HepG2 (cell line): ENCODE results near the gene CAPN8.

Experiments
- CCDC6 ChIP-seq: sonication (generic); formaldehyde crosslinking; IDR thresholded peaks from 2 replicates; pipeline ENCODE4 v1.8.1; 2022; ENCODE audit warnings: mild to moderate bottlenecking, missing genetic modification reagents, moderate library complexity
- CREB1 ChIP-seq, 2 experiments: fragments of 450-650 bp in 1 of 2; IDR thresholded peaks; 2 replicates each; pipeline ENCODE4 v1.6.1; 2016 to 2017; ENCODE audit warnings: control low read depth in 1 of 2, mild to moderate bottlenecking in 1 of 2, missing compliant biosample characterization in 1 of 2, missing genetic modification characterization in 1 of 2
- NFYC ChIP-seq: IDR thresholded peaks from 2 replicates; pipeline ENCODE4 v1.6.1; 2016; ENCODE audit warnings: missing genetic modification reagents, missing compliant biosample characterization
- STAT6 ChIP-seq: sonication (generic); formaldehyde crosslinking; IDR thresholded peaks from 2 replicates; pipeline ENCODE4 v1.4.0; 2020; ENCODE audit warnings: missing genetic modification reagents, mild to moderate bottlenecking, borderline replicate concordance
- TFE3 ChIP-seq: IDR thresholded peaks from 2 replicates; pipeline ENCODE4 v1.6.1; 2016
- TOE1 ChIP-seq: sonication (generic); formaldehyde crosslinking; IDR thresholded peaks from 2 replicates; pipeline ENCODE4 v1.4.0; 2020; ENCODE audit warnings: mild to moderate bottlenecking, missing genetic modification reagents
- ZBTB33 ChIP-seq: sonication (generic); formaldehyde crosslinking; IDR thresholded peaks from 2 replicates; pipeline ENCODE4 v1.4.0; 2020; ENCODE audit warnings: missing genetic modification reagents
- ZNF263 ChIP-seq: sonication (generic); formaldehyde crosslinking; IDR thresholded peaks from 2 replicates; pipeline ENCODE4 v1.4.0; 2020; ENCODE audit warnings: missing genetic modification reagents
- ZNF678 ChIP-seq: sonication (generic); formaldehyde crosslinking; IDR thresholded peaks from 2 replicates; pipeline ENCODE4 v1.4.0; 2020; ENCODE audit warnings: mild to moderate bottlenecking, missing genetic modification reagents
- ZNF788 ChIP-seq: sonication (generic); formaldehyde crosslinking; IDR thresholded peaks from 2 replicates; pipeline ENCODE4 v1.5.0; 2020; ENCODE audit warnings: mild to moderate bottlenecking, missing genetic modification reagents, borderline replicate concordance
- TF ChIP-seq, protein P1 (sequence below): sonication (generic); formaldehyde crosslinking; IDR thresholded peaks from 2 replicates; pipeline ENCODE4 v1.8.0; 2022; ENCODE audit warnings: mild to moderate bottlenecking, missing genetic modification reagents; ENCODE audit not compliant: insufficient replicate concordance
- TF ChIP-seq, protein P2 (sequence below): IDR thresholded peaks from 2 replicates; pipeline ENCODE4 v1.6.1; 2012; ENCODE audit warnings: inconsistent platforms

- TF ChIP-seq STAT6 (no peak), CREB1 (IDR thresholded peaks at IDR 0.05) (no peak), CREB1 (CRISPR knock-in tag; IDR thresholded peaks at IDR 0.05) (no peak), ZNF788 (CRISPR knock-in tag) (no peak), NFYC (CRISPR knock-in tag) (no peak), TOE1 (no peak), ZNF263 (no peak), CCDC6 (CRISPR knock-in tag) (no peak), ZNF678 (CRISPR knock-in tag) (no peak), TFE3 (no peak), ZBTB33 (CRISPR knock-in tag) (no peak)
- TF ChIP-seq, protein P1, sequence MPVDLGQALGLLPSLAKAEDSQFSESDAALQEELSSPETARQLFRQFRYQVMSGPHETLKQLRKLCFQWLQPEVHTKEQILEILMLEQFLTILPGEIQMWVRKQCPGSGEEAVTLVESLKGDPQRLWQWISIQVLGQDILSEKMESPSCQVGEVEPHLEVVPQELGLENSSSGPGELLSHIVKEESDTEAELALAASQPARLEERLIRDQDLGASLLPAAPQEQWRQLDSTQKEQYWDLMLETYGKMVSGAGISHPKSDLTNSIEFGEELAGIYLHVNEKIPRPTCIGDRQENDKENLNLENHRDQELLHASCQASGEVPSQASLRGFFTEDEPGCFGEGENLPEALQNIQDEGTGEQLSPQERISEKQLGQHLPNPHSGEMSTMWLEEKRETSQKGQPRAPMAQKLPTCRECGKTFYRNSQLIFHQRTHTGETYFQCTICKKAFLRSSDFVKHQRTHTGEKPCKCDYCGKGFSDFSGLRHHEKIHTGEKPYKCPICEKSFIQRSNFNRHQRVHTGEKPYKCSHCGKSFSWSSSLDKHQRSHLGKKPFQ (CRISPR knock-in tag): no peak
- TF ChIP-seq, protein P2, sequence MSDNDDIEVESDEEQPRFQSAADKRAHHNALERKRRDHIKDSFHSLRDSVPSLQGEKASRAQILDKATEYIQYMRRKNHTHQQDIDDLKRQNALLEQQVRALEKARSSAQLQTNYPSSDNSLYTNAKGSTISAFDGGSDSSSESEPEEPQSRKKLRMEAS: no peak
These were observed 2.1 kb upstream of the CAPN8 start for GRCh38 chr1:223667484-223668182.
